NB4 (cell line): Measurements from ENCODE around the gene RSRC1.
"Not testable (repeated sequence)": the region's sequence is repeated elsewhere in the genome, so short reads cannot be mapped to it uniquely, and the experiment has no call there.

Source experiments
- DNase-seq: peaks from one replicate; pipeline ENCODE4 v3.0.0; 2010; ENCODE audit warnings: low read depth
- H3K4me3 ChIP-seq: one replicate; pipeline ENCODE4 v1.5.1; 2011; ENCODE audit warnings: mild to moderate bottlenecking, low read depth, low read length, moderate library complexity
- MAX ChIP-seq: IDR thresholded peaks from 2 replicates; pipeline ENCODE4 v1.6.1; 2011; ENCODE audit warnings: low read depth, low read length
- MYC ChIP-seq: IDR thresholded peaks from 2 replicates; pipeline ENCODE4 v1.6.1; 2011; ENCODE audit warnings: low read depth, low read length
- POLR2A ChIP-seq: IDR thresholded peaks from 2 replicates; pipeline ENCODE4 v1.6.1; 2011; ENCODE audit warnings: mild to moderate bottlenecking; ENCODE audit not compliant: insufficient read length; ENCODE audit errors: extremely low read depth
- TF ChIP-seq, protein P1 (sequence below): IDR thresholded peaks from one replicate; pipeline ENCODE4 v1.5.1; 2012; ENCODE audit warnings: low read depth, low read length

RSRC1 gene

GRCh38 chr3:158213461-158213860 lies 103.6 kb downstream of the RSRC1 start:
- TF ChIP-seq POLR2A (no peak), MAX (no peak), MYC (no peak)
- TF ChIP-seq, protein P1, sequence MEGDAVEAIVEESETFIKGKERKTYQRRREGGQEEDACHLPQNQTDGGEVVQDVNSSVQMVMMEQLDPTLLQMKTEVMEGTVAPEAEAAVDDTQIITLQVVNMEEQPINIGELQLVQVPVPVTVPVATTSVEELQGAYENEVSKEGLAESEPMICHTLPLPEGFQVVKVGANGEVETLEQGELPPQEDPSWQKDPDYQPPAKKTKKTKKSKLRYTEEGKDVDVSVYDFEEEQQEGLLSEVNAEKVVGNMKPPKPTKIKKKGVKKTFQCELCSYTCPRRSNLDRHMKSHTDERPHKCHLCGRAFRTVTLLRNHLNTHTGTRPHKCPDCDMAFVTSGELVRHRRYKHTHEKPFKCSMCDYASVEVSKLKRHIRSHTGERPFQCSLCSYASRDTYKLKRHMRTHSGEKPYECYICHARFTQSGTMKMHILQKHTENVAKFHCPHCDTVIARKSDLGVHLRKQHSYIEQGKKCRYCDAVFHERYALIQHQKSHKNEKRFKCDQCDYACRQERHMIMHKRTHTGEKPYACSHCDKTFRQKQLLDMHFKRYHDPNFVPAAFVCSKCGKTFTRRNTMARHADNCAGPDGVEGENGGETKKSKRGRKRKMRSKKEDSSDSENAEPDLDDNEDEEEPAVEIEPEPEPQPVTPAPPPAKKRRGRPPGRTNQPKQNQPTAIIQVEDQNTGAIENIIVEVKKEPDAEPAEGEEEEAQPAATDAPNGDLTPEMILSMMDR: no peak
- no peak for DNase-seq
- H3K4me3 ChIP-seq: no peak overlapping the region

DNA sequence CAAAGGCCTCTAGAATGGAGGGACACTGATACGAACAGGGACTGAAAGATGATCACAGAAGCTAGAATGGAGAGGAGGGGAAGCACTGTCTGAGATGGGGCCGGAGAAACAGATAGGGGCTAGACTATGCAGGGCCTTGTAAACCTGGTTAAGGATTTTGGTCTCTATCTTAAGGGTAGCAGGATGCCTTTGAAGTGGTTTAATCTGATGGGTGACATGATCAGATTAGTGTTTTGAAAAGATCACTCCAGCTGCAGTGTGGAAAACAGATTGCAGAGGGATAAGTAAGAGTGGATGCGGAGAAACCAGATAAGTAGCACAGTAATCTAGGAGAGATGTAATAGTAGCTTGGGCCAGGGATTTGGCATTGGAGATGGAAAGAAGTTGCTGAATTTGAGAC lies 108.1 kb downstream of the RSRC1 start:
- TF ChIP-seq POLR2A (no peak), MYC (no peak), MAX (no peak)
- TF ChIP-seq, protein P1: no peak
- no peak overlapping the region for H3K4me3 ChIP-seq
- no peak for DNase-seq

DNA sequence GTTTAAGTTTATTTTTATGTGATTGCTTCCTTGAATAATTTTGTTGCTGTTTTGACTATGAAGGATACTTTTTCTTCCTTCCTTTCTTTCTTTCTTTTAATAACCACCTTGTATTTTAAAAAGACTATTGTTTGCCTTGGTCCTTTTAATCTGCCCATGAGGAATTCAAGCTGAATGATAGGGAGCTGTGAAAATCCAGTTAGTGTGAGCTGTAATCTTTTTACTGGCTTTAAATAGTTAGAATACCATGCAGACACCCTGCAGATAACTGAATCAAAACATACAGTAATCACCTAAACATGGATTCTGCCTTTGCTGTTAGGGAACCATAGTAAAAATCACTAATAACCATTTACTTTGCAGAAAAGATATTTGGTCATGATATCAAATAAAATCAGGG lies 110.7 kb downstream of the RSRC1 start:
- TF ChIP-seq MYC (no peak), POLR2A (no peak), MAX (no peak)
- TF ChIP-seq, protein P1: no peak
- DNase-seq: no peak
- no peak overlapping the region for H3K4me3 ChIP-seq

DNA sequence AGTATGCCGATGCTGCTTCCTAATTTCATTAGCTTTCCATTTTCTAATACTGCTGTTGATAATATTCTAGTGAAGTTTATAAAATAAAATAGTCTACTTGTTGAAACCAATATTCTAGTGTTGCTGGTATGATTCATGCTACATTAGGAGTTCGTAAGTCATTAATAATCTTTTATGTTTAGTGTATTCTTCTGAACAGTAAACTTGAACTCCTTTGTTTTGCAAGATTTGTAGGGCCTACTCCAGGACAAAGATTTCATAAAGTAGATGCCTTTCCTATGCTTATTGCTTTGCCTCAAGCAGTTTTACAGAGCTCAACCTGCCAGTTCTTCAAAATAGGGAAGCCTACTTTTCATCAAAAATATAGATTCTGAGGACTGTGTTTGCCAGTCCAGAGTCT lies 111.5 kb downstream of the RSRC1 start:
- no peak for TF ChIP-seq MAX
- DNase-seq: no peak
- no peak overlapping the region for H3K4me3 ChIP-seq

DNA sequence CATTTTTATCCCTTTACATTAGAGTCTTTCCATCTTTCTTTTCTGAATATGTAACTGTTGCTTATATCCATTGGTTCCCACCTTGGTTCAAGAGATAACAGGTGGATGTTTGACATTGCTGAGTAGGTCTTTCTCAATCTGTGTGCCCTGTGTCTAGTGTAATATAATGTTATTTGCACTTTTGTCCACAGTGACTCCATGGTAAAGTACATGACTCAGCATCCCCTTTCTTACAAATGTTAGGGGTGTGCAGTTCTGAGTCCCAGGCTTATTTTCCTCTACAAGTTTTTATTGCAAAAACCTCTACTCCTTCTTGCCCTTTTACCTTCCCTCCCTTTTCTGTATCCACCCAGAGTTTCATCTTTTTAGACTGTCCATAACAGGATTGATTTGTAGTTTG lies 116.5 kb downstream of the RSRC1 start:
- no peak overlapping the region for H3K4me3 ChIP-seq
- TF ChIP-seq POLR2A: no peak
- TF ChIP-seq MYC: no peak
- no peak for TF ChIP-seq MAX
- TF ChIP-seq, protein P1: no peak
- DNase-seq: no peak

DNA sequence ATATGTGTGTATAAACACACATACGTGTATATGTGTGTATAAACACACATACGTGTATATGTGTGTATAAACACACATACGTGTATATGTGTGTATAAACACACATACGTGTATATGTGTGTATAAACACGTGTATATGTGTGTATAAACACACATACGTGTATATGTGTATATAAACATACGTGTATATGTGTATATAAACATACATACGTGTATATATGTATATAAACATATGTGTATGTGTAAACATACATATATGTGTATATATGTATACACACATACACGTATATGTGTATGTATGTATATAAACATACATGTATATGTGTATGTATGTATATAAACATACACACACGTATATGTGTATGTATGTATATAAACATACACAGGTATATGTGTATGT lies 119.1 kb downstream of the RSRC1 start:
- H3K4me3 ChIP-seq, DNase-seq: not testable (repeated sequence)

DNA sequence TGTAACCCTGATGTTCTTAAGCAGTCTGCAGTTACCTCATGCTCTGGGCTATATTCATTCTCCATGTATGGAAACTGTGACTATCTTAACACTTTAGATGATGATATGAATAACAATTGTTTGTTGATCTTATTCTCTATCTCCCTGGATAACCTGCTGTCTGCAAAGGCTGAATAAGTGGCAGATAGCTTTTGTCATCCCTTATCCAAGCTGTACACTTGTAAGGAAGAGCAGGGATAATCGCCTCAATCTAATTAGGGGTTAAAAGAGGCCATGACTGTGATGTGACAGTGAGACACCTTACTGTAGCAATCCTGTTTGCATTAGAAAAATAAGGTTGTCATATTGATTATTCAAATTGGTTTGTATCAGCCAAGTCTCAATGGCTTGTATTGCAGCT lies 123.9 kb downstream of the RSRC1 start:
- no peak for DNase-seq
- no peak for TF ChIP-seq MYC
- TF ChIP-seq POLR2A: no peak
- no peak for TF ChIP-seq MAX
- TF ChIP-seq, protein P1: no peak

More for the DNA sequence above, 123.9 kb downstream of the RSRC1 start:
- H3K4me3 ChIP-seq: no peak overlapping the region
